Frontal cortex (tissue), 4 donors: ENCODE data around the gene ADCY10. TPM values are rescaled to one million over a fixed set of nuclear protein-coding genes. Genes with fewer than 3 reads are reported as not detected.

Source experiments
- DNase-seq, 2 donors: peaks; one replicate each; pipeline ENCODE4 v3.0.0; 2012; ENCODE audit warnings: low spot score in 2 of 2
- FAIRE-seq: peaks from 2 replicates; lab custom pipeline; 2012; peaks lifted over from hg19 to GRCh38; lab: Jason Lieb, UNC
- total RNA-seq: library from RNA; depleted of rRNA; stranded (reverse); fragments of >200 nt; gene quantifications from one replicate; pipeline ENCODE4 v1.2.3, GENCODE V29; 2014
- donor health status: control.
- donor health status: control.
- donor health status: control.

The ADCY10 gene
- total RNA-seq, 1 donor from 2014 or later = 0.41 TPM

DNA sequence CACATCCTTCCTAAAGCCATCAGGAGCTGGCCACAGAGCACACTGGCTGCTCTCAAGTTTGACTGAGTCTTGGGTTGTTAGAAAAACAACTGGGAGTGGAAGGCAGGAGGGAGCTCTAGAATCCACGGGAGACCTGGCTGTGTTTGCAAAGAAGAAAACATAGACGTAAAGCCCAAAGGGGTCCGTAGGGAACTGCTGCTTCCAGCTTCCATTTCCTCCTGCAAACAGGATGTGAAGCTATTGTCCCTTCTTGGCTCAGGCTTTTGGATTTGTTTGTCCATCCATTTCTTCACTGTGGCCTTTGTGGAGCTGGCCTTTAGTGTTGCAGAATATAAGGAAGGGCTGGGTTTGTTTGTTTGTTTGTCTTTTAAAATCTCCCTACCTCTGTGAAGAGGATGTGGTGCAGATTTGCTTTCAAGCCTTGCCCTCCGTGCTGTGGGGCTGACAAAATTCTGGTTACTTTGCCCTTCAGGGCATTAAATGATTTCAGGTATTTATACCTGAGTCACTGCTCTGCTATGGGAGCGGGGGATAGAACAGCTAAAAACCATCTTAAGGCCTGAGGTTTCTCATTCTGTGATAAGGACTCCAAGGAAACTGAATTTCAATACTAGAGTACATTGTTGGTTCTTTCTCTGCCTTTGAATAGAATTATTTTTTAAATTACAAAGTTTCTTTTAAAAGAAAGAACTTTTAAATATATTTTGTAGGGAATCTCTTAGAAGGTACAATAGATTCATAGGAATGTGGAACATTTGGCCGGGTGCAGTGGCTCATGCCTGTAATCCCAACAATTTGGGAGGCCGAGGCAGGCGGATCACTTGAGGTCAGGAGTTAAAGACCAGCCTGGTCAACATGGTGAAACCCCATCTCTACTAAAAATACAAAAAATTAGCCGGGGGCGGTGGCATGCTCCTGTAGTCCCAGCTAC, 117.9 kb downstream of the ADCY10 start:
- DNase-seq = no peak
- no peak for FAIRE-seq

- no peak for DNase-seq
- FAIRE-seq = no peak
Observed at GRCh38 chr1:167794043-167794442, 119.9 kb downstream of the ADCY10 start.

DNA sequence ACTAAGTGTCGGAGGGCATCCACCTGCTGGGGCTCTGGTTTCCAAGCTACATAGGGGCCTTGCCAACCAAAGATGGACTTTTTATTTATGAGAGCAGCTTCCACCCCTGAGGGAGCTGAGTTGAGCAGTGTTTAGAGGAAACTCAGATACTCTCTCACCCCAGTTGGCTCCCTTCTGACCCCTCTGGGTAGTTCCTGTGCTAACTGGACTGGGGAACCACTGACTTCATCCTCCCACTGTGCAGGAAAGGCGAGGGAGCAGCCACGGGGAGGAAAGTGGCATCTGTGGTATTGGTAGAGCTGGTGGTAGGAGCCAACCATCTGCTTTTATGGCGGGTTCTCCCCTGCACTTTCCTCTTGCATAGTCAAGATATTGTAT, 121.8 kb downstream of the ADCY10 start:
- no peak for FAIRE-seq
- no peak for DNase-seq

DNA sequence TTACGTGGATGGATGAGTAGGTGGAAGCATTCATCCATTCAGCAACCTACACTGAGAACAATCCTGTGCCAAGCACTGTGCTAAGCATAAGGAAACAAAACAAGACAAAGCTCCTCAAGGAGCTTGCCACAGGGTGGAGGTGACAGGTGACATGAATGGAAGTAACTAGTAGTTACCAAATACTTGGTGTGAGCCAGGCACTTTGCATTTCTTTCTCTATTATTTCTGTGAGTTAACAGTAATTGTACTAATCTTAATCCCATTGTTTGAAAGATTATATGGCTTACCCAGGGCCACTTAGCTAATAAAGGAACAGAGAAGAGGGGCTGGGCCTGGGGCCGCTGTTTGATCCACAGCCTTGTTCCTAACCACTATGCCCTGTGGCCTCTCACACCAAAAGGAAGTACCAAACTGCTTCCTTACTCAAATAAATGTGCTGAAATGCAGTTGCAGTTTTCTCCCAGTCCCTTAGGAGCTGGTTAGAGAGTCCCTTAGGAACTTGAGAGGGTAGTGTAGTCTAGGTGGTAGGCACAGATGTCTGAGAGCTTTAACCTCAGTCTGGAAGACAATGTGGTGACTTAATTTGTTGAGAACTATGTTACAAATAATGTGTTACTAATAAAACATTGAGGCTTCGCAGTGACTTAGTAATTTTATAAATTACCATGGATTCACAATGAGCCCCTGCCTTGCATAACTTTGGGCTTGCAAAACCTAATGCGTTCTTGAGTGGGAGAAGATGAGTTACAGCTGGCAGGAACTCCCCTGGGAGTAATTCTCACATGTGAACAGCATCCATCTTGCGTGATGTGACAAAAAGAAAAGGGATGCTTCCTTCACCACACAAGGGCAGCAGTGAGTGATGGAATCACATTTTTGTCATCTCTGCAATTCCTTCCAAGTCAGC, 122.4 kb downstream of the ADCY10 start:
- DNase-seq (no peak), FAIRE-seq (no peak)

- DNase-seq = no peak
- no peak for FAIRE-seq
Observed at GRCh38 chr1:167790117-167790516, 123.8 kb downstream of the ADCY10 start.

GRCh38 chr1:167789501-167789900, 124.4 kb downstream of the ADCY10 start:
- FAIRE-seq (no peak), DNase-seq (no peak)

DNA sequence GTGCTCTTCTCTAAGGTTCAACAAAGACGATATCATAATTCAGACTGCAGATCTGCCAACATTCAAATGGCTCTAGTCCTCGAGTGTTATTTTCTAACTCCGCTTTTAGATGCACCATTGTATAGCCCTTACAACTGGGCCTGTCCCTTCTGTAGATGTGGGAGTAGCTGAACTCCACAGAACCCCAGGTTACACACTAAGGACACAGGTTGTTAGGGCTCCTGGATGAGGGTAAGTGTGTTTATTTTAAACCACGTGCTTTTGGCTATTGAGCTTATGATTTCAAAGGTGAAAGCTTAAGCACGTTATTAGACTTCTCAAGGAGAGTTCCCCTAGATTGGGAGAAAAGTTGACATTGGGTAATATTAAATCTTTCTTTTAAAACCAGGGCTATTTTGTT, 127.4 kb downstream of the ADCY10 start:
- DNase-seq (no peak), FAIRE-seq (no peak)

GRCh38 chr1:167784876-167785550, 128.9 kb downstream of the ADCY10 start:
- DNase-seq (no peak), FAIRE-seq (no peak)

DNA sequence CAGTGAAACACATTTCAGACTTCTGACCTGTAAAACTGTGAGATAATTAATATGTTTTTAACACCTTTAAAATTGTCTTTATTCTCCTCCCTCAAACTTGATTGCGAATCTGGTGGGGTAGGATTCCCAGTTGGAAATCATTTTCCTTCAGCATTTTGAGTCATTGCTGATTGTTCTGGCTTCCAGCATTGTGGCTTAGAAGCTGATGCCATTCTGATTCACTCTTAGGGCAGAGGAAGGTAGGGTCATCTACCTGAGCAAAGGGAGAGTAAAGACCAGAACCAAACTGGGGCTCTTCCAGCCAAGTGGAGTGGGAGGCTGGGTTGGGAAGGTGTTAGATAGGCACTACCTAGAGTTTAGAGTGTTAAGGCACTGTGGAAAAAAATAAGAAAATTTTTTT, 131.0 kb downstream of the ADCY10 start:
- FAIRE-seq (no peak), DNase-seq (no peak)

DNA sequence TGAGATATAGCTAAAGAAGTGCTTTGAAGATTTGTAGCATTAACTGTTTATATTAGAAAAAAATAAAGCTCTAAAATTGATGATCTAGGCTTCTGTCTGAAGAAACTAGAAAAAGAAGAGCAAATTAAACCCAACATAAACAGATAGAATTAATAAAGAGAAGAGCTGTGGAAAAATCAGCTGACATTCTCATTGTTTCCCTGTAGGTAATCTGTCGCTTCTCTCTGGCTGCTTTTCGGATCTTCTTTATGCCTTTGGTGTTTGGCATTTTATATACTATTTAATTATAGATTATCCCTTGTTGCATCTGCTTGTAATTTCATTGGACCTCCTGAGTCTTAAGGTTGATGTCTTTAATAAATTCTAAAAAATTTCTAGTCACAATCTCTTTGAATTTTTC, 132.4 kb downstream of the ADCY10 start:
- FAIRE-seq (no peak), DNase-seq (no peak)

- DNase-seq (no peak), FAIRE-seq (no peak)
Observed at GRCh38 chr1:167777269-167777650, 136.7 kb downstream of the ADCY10 start.

DNA sequence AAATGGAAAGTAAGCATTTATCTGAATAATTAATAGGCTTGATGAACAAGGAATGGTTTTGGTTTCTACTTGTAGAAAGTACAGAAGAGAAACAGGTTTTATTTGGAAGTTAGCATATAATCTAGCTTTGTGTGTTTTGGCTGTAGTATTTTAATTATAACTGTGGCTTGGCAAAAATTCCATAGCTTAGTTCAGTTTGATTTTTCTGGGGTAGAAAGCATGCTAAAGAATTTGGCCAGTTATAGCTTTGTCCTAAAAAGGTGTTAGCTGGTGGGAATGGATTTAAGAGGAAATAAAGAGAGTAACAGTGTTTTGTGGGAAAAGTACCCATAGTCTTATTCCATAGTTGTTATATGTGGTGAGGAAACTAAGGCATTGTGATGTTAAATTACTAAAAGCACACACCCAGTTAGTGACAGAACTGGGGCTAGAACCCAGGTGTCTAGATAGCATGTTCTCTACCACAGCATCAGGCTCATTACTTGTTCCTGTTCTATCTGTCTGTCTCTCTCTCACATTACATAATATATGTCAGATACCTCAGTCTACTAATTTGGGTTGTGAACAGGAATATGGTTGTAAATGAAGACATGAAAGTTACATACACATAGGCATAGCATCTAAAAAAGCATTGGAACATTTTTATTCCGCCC, 137.2 kb downstream of the ADCY10 start:
- no peak for FAIRE-seq
- DNase-seq = no peak

DNA sequence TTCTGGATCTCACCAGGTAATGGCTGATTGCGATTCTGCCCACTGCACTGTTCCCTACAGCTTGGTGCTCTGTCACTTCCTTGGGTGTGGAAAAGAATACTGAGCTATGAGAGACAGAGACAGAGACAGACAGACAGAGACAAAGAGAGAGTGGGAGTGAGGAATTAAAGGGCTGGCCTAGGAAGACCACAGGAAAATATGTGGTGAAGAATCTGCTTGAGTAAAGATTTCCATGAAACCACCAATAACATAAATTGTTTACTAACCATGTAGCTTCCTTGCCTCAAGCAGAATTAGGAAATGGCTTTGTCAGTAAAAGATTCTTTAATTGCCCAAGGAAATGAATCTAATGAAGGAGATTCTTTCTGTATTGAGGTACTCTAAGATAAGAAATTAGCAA, 137.8 kb downstream of the ADCY10 start:
- FAIRE-seq = no peak
- DNase-seq = no peak

GRCh38 chr1:167775178-167775577, 138.8 kb downstream of the ADCY10 start:
- FAIRE-seq = no peak
- DNase-seq = no peak

DNA sequence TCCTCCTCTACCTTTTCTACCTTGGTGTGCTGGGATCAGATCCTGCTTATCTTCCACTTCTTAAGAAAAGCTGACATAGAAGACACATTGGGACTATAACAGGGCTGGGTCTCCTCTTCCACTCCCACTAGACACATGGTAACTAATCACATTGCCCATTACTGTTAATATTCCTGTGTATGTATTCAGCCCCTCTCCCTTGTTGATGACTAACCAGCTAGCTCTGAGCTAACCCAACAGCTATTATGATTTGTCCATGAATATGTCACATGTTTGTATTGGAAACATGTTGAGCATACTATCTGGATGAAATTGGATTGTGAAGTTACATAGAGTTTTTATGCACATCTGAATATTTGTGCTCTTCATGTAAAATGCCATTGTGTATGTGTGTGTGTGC, 139.2 kb downstream of the ADCY10 start:
- FAIRE-seq (no peak), DNase-seq (no peak)

- FAIRE-seq (no peak), DNase-seq (no peak)
Observed at GRCh38 chr1:167773516-167773915, 140.4 kb downstream of the ADCY10 start.

DNA sequence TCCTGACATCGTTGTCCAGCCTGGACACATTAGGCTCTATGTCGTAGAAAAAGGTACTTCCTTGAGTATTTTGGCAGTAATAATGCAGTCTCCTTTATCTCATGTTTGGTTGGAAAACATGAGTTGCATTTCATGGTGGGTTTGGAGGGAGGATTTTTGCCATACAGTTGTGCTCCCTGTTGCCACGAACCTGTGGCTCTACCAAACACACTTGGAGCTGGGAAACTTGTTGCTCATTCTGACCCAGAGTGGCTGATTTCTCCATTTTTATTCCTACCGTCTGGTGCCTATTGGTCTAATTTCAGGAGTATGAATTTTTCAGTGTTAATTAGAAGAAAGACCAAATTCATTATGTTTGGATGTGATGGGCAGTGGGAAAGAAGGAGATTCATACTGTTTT, 141.5 kb downstream of the ADCY10 start:
- no peak for FAIRE-seq

GRCh38 chr1:167770127-167770526, 143.8 kb downstream of the ADCY10 start:
- DNase-seq (no peak), FAIRE-seq (no peak)

More for the DNA sequence above, 141.5 kb downstream of the ADCY10 start:
- DNase-seq = no peak

GRCh38 chr1:167767761-167768160, 146.2 kb downstream of the ADCY10 start:
- no peak for DNase-seq
- FAIRE-seq = no peak

GRCh38 chr1:167766538-167766937, 147.4 kb downstream of the ADCY10 start:
- no peak for DNase-seq
- no peak for FAIRE-seq
